OCI-LY3 (cell line): ENCODE data around the gene CELA3B.
"Not testable (repeated sequence)": the region's sequence is repeated elsewhere in the genome, so short reads cannot be mapped to it uniquely, and the experiment has no call there.

Experiments used
- CTCF ChIP-seq: fragments of 200-600, 300-600 bp; sonication (generic); IDR thresholded peaks from 2 replicates; pipeline ENCODE4 v1.5.1; 2014; ENCODE audit warnings: antibody characterized with exemption, low read length, low read depth
- EZH2phosphoT487 ChIP-seq: fragments of 200-600 bp; shearing (Covaris generic); IDR thresholded peaks from 2 replicates; pipeline ENCODE4 v1.6.1; 2018; ENCODE audit warnings: antibody characterized with exemption, mixed run types, low read depth

- peak; percentile 24 for TF ChIP-seq CTCF
- TF ChIP-seq EZH2phosphoT487, result not testable (repeated sequence)
Measured at GRCh38 chr1:22005261-22006149, 28.7 kb downstream of the CELA3B start.
